NCI-H2196 (cell line): ENCODE results near the gene FHOD3.

Experiments used
- DNase-seq: peaks from one replicate; lab custom pipeline; 2025; ENCODE audit not compliant: unreplicated experiment; lab: John Stamatoyannopoulos, UW

FHOD3 gene

GRCh38 chr18:36295880-36296301 is 1.6 kb upstream of the FHOD3 start:
- DNase-seq, result no peak

DNA sequence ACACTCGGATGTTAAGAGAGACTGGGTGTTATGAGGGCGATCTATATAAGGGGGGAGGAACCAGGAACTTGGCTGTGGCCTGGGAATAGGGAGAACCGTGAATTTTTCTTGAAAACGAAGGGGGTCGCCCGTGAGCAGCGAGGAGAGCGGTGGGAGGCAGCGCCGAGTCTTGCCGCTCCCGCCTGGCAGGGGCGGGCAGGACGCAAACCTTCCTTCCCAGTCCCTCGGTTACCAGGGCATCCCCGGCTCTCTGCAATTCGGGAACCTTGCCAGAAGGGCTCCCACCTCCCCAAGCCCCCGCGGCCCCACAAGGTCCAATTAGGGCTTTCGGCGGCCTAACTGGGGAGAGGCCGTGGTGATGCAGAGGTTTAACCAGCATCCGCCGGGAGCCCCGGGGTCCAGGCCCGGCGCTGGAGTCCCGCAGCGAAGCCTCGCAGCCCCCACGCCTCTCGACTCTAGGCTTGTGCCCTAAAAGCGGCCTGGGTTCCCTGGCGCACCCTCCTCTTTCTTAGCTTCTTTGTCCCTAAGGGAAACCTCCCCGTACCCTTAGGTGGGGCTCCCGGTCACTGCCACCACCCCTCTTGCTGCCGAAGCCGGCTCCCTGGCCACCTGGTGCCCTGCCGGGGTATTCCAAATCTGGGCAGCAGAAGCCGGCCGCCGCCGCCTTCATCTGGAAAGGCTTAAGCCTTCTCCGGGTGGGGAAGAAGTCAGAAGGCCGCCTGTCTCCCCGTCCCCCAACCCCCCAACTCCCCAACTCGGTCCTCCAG is 680 bp upstream of the FHOD3 start:
- DNase-seq, result peak; percentile 6

GRCh38 chr18:36298126-36298741 is 721 bp downstream of the FHOD3 start:
- no peak for DNase-seq

- DNase-seq, result no peak
Measured at GRCh38 chr18:36299015-36299414, 1.5 kb downstream of the FHOD3 start.

GRCh38 chr18:36300211-36300610 is 2.7 kb downstream of the FHOD3 start:
- no peak for DNase-seq

DNA sequence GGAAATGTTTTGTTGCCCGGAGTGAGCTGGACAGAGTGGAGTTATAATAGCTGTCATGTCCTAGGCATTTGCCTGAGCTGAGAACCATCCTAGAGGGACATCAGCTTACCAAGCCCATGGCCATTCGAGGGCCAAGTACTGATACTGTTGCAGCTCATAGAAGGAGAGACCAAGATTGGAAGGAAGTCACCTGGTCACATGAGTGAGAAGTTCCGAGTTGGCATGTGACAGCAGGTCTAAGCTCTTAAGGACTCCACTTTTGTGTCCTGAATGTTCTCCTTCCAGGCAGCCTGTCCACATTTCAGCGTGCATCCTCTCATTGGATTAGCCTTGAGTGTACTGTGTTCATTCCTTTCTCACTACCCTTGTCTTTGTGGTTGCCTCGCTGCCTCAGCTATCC is 4.4 kb downstream of the FHOD3 start:
- DNase-seq, result no peak

DNA sequence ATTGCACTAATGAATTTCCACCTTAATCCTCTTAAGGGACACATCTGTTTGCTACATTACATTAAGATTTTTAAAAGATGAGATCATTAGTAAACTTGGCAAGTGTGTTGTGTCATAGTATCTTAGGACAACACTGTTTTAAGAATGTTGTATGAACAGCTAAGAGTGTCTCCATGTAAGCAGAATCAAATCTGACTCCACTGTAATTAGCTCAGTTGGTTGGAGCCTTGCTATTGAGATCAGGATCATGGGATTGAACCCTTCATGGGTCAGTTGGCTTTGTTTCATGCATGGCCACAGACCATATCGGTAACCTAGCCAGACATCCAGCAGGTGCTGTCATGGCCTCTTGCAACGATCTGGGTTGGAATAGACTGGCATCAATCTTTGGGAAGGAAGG is 5.2 kb downstream of the FHOD3 start:
- DNase-seq, result no peak

DNA sequence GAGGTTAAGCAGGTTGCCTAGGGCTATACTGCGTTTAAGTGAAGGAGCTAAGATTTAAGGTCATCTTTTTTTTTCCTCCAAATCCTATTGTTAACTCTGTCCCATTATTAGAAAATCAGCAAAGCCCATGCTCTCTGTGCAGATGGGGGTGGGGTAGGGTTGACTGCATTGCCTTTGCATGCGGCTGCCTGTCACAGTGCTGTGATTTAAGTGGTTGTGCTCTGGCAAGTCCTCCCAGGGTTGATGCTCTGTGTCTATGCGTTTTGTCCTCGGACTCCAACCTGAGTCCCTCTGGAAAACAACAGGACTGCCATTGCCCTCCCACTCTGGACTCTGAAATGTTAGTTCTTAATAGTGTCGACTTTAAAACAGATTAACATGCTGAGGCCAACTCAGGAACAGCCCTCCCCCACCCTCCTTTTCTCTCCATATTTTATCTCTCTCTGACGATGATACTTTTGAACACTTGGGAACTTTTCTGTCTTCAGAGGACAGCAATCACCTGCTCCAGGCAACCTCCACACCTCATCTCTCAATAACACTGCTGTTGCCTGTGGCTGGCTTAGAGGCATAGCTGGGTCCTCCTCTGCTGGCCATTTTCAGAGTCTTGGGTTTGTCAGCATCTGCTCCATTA is 5.8 kb downstream of the FHOD3 start:
- DNase-seq, result no peak

DNA sequence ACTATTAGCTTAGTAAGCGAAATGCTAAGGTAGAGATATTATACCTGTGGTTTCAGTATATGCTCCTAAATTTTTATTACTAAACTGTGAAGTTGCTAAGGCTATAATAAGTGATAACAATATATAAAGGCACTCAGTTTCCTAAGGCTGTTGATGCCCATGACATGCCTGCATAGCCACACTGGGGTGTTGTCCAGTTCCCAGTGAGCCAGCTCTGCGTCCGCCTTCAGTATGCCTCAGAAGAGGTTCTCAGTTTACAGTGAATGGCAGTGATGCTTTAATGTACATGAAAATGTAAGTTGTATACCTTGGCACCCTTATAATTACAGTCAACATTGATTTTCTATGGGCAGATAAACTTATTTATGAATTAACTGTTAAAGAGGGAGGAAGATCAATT is 7.2 kb downstream of the FHOD3 start:
- DNase-seq, result no peak

- no peak for DNase-seq
Measured at GRCh38 chr18:36305375-36305774, 7.9 kb downstream of the FHOD3 start.

- no peak for DNase-seq
Measured at GRCh38 chr18:36307513-36307912, 10.0 kb downstream of the FHOD3 start.

- DNase-seq, result no peak
Measured at GRCh38 chr18:36308711-36309435, 11.4 kb downstream of the FHOD3 start.

DNA sequence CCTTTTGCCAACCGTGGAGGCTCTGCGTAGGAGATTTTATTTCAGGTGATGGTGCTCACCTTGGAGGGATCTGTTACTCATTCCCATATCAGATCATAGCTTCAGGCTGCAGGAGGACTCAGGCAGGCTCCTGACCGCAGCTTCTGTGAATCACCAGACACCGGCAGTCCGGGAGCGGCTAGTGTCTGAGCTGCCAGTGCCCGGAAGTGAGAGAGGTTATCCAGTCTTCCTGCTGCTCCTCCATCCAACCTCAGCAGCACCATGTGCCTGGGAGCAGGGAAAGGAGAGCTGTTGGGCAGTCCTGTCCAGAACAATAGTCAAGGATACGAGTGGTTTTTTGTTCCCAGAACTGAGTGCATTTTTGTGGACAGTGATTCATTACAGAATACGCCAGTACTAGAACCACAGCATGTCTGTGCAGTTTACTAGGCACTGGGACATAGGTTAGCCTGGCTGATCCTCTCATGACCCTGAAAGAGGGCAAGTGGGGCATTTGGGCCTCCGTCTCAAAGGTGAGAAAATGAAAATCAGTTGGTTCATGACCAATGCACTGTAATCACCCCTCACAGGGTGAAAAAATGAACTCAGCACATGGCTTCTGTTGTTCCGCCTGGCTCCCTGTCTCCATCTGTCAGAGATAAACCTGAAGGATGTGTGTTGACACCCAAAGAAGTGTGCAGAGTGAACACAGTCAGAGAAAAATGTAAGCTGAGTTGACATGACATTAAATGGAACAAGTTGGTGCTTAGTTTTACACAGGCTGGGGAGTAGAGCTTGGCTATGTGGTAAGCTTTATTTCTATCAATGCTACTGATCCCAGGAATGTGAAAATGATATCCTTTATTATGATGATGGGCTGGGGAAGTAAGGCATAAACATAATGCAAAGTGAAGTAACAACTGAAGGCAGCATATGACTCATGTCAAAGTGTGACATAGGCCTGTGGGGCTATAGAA is 12.2 kb downstream of the FHOD3 start:
- DNase-seq, result no peak

GRCh38 chr18:36311026-36311570 is 13.6 kb downstream of the FHOD3 start:
- no peak for DNase-seq

DNA sequence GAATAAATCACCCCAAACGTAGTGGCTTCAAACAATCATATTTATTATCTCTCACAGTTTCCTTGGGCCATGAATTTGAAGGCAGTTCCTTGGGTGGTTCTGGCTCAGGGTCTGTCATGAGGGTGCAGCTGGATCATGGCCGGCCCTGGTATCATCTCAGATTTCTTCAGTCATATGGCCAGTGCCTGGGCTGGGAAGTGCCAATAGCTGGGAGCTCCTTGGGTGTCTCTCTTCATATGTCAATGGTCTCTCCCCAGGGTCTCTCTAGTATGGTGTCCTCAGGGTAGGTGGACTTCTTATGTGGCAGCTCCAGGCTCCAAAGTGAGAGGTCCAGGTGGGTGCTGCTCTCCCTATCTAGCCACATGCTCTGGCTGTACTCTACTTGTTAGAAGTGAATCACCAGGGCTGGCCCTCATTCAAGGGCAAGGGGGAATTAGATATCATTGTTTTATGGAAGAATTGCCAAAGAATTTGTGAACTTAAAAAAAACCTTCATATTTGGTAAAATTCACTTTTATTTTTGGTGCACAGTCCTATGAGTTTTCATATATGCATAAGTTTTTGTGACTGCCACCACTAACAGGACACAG is 15.4 kb downstream of the FHOD3 start:
- DNase-seq, result no peak

- DNase-seq, result no peak
Measured at GRCh38 chr18:36314098-36314497, 16.6 kb downstream of the FHOD3 start.

GRCh38 chr18:36314754-36315153 is 17.2 kb downstream of the FHOD3 start:
- no peak for DNase-seq

DNA sequence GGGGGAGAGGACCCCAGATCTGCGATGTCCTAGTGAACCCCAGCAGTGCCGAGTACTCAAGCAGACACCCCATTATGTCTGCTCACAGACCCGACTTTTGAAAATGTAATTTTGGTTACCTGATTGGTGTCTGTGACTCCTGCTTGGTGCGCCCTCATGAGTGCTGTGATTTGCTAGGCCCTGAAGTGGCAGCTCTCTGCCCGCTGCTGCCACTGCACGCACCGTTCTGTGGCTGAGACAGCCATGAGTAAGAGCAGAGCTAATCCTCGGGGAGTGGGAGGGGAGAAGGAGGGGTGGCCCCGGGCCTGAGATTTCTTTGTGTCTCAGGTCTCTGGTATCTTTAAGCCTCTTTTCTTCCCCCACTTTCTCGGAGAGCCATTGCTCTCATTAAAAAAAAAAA is 18.2 kb downstream of the FHOD3 start:
- DNase-seq, result no peak

GRCh38 chr18:36316246-36316645 is 18.7 kb downstream of the FHOD3 start:
- DNase-seq, result no peak
